Aorta (tissue), 5 donors: ENCODE results near the gene GPHN. TPM values are rescaled to one million over a fixed set of nuclear protein-coding genes. Genes with fewer than 3 reads are reported as not detected.

Source experiments
- ATAC-seq: fragments of 200-7000 bp; cut with Tn5 transposase; one replicate; pipeline ENCODE4 v1.9.1; 2022; ENCODE audit warnings: moderate library complexity; ENCODE audit not compliant: low FRiP score
- DNase-seq, 2 donors: peaks; one replicate each; pipeline ENCODE4 v3.0.0-alpha.2; 2020
- H3K27ac ChIP-seq, 2 donors: one replicate each; pipeline ENCODE4 v1.5.1; 2013; ENCODE audit warnings: low read length in 2 of 2, mild to moderate bottlenecking in 2 of 2, moderate library complexity in 2 of 2, control low read depth in 1 of 2, inconsistent platforms in 1 of 2, low read depth in 1 of 2
- H3K27me3 ChIP-seq, 2 donors: one replicate each; pipeline ENCODE4 v1.6.1; 2013; ENCODE audit warnings: control low read depth in 1 of 2, low read length in 1 of 2, mild to moderate bottlenecking in 1 of 2, moderate library complexity in 1 of 2; ENCODE audit not compliant: insufficient read depth in 2 of 2, control insufficient read depth in 1 of 2
- H3K36me3 ChIP-seq, 2 donors: one replicate each; pipeline ENCODE4 v1.6.1; 2013; ENCODE audit warnings: control low read depth in 1 of 2, low read length in 1 of 2, mild to moderate bottlenecking in 1 of 2; ENCODE audit not compliant: insufficient read depth in 2 of 2, control insufficient read depth in 1 of 2
- H3K4me1 ChIP-seq, 2 donors: one replicate each; pipeline ENCODE4 v1.6.1; 2013; ENCODE audit warnings: low read length in 2 of 2, control low read depth in 1 of 2, mild to moderate bottlenecking in 1 of 2, moderate library complexity in 1 of 2; ENCODE audit not compliant: insufficient read depth in 2 of 2, control insufficient read depth in 1 of 2
- H3K4me3 ChIP-seq, 2 donors: one replicate each; pipeline ENCODE4 v1.5.1; 2013; ENCODE audit warnings: low read length in 2 of 2, control low read depth in 1 of 2, mild to moderate bottlenecking in 1 of 2
- H3K9me3 ChIP-seq: one replicate; pipeline ENCODE4 v1.6.1; 2013; ENCODE audit warnings: mild to moderate bottlenecking, low read length; ENCODE audit not compliant: control insufficient read depth
- WGBS, 2 donors: extraction: QIAGEN DNeasy Blood & Tissue Kit; methylation state at CpG; one replicate each; pipeline ENCODE4 v1.1.7; 2013; 5-methylcytosine and 5-hydroxymethylcytosine counted together
- intact Hi-C, 2 donors: fragments of 100-400 bp; cut with DNase I; formaldehyde crosslinking; loops; one replicate each; pipeline versions ENCODE4 v1.14.2 to v1.15.0; 2022
- polyA plus RNA-seq, 2 donors: library from polyadenylated mRNA; stranded (reverse); fragments of 200-250 nt; gene quantifications; one replicate each; pipeline ENCODE4 v1.2.3, GENCODE V29; 2013
- total RNA-seq, 2 donors: library from RNA; stranded (reverse); fragmentation: NEBNext Ultra II Directional; extraction: Animal tissue kit (Norgen Biotek cat#: 25700); gene quantifications; one replicate each; pipeline ENCODE4 v1.2.1, GENCODE V29; 2021
- donor health status: healthy with polysubstance abuse.
- donor health status: Bipolar disorder and iron deficiency.
- donor health status: DM: no; HTN: no; CAD: no.
- donor health status: DM: no; HTN: no; CAD: no.
- donor health status: DM: yes; HTN: yes; CAD: no.

Gene GPHN
- total and polyA plus RNA-seq, 4 donors = 6.3 to 22.2 (median 14.4) TPM

DNA sequence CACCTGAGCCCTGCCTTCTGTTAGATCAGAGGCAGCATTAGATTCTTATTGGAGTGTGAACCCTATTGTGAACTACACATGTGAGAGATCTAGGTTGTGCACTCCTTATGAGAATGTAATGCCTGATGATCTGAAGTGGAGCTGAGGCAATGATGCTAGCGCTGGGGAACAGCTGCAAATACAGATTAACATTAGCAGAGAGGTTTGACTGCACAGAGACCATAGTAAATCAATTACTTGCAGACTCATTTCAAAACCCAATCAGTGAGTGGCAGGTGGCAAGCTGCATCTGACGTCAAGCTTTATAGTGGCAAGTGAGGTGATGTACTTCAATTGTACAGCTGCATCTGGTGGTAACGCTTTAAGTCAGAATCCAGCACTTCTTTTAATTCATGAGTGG is 141.6 kb downstream of the GPHN start:
- intact Hi-C loops = no loop called here
- Histone ChIP-seq H3K9me3 (no peaks in the 10 kb centered on the region), H3K4me1 (no peaks in the 10 kb centered on the region), H3K4me3 (no peak overlapping the region), H3K27ac (no peak overlapping the region), H3K36me3 (no peaks in the 10 kb centered on the region), H3K27me3 (no peaks in the 10 kb centered on the region)
- ATAC-seq (no peak), DNase-seq (no peak)
- WGBS, 2 donors = 91% methylated on average over 3 of the region's 3 CpGs

DNA sequence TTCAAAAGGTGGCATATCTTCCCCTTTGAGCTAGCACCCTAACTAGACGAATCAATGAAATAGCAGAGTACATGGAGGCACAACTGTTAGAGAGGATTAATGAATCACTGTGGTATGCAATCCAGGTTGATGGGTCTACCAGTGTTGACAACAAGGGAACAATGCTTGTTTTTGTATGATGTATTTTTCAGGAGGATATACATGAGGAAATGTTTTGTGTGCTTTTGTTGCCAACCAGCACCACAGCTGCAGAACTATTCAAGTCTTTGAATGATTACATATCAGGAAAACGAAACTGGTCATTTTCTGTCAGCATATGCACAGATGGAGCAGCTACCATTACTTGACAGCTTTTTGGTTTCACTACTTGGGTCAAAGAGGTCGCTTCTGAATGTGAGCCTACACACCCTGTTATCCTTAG is 142.6 kb downstream of the GPHN start:
- DNase-seq (no peak), ATAC-seq (no peak)
- intact Hi-C loops = no loop called here
- H3K9me3 ChIP-seq = no peaks in the 10 kb centered on the region
- H3K4me3 ChIP-seq = no peak overlapping the region
- H3K27me3 ChIP-seq = no peaks in the 10 kb centered on the region
- H3K4me1 ChIP-seq = no peaks in the 10 kb centered on the region
- no peak overlapping the region for H3K27ac ChIP-seq
- H3K36me3 ChIP-seq = no peaks in the 10 kb centered on the region
- 77 to 89% methylated on average over 3 of the region's 3 CpGs for WGBS, 2 donors

DNA sequence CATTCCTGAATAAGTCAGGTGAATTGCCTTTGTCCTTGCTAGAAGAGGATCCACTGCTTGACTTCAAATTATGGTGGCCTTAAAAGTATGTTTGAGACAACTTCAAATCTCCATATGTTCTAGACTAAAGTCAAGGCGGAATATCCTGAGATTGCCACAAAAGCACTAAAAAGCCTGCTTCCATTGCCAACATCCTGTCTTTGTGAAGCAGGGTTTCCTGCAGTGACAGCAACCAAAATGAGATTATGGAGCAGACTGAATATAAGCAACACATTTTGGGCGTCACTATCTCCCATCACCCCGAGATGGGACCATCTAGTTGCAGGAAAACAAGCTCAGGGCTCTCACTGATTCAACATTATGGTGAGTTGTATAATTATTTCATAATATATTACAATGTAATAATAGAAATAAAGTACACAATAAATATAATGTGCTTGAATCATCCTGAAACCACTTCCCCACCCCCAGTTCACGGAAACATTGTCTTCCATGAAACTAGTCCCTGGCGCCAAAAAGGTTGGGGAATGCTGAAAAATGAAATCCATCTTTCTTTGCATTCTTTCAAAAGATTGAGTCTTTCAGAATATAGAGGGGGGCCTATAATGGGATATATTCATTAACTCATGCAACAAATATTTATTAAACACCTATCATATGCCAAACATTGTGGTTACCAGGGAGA is 143.7 kb downstream of the GPHN start:
- DNase-seq = no peak
- 94 to 95% methylated on average over 5 of the region's 5 CpGs for WGBS, 2 donors
- intact Hi-C loops = no loop called here
- H3K4me3 ChIP-seq = no peak overlapping the region
- ATAC-seq = no peak
- H3K4me1 ChIP-seq = no peaks in the 10 kb centered on the region
- no peaks in the 10 kb centered on the region for H3K27me3 ChIP-seq
- no peaks in the 10 kb centered on the region for H3K9me3 ChIP-seq
- no peaks in the 10 kb centered on the region for H3K36me3 ChIP-seq
- H3K27ac ChIP-seq = no peak overlapping the region

DNA sequence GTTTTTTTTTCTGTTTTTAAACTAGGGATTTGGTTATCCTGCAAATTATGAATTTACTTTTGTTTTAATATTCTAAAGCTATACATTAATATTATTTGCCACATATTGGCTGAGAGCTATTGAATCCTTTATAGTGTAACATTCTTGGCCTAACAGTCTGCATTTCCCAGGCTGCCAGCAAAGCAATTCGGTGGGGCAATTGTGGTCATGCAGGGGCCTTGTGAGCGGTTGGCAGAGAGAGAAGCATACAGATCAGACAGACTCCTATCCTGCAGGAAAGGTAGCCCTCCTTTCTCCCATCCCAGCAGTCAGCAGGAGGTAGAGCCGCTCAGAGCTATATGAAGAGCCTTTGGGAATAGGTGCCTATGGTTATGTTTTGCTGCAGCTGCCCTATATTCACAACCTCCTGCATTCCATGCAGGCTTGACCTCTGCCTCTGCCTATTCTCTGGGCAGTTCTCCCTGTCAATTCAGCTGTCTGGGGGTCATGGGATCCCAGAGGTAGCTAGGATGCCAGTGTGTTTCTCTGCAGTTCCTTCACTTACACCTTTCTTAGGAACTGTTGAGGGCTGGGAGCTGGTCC is 144.7 kb downstream of the GPHN start:
- Histone ChIP-seq H3K4me1 (no peaks in the 10 kb centered on the region), H3K27me3 (no peaks in the 10 kb centered on the region), H3K4me3 (no peak overlapping the region), H3K9me3 (no peaks in the 10 kb centered on the region), H3K36me3 (no peaks in the 10 kb centered on the region), H3K27ac (no peak overlapping the region)
- WGBS, 2 donors = 76 to 79% methylated on average over 3 of the region's 3 CpGs
- ATAC-seq (no peak), DNase-seq (no peak)
- intact Hi-C loops = no loop called here

DNA sequence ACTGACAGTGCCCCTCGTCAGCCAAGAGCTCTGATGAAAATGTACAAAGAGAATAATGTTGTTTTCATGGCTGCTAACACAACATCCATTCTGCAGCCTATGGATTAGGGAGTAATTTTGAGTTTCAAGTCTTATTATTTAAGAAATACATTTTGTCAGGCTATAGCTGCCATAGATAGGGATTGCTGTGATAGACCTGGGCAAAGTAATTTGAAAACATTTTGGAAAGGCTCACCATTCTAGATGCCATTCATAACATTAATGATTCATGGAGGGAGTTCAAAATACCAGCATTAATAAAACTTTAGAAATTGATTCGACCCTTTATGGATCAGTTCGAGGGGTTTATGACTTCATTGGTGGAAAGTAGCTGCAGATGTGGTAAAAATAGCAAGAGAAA is 149.8 kb downstream of the GPHN start:
- no peak overlapping the region for H3K4me3 ChIP-seq
- intact Hi-C loops = no loop called here
- WGBS, 2 donors = 91 to 95% methylated on average over 3 of the region's 3 CpGs
- H3K36me3 ChIP-seq = no peaks in the 10 kb centered on the region
- H3K4me1 ChIP-seq = no peaks in the 10 kb centered on the region
- DNase-seq = no peak
- ATAC-seq = no peak
- no peaks in the 10 kb centered on the region for H3K9me3 ChIP-seq
- H3K27me3 ChIP-seq = no peaks in the 10 kb centered on the region
- H3K27ac ChIP-seq = no peak overlapping the region

DNA sequence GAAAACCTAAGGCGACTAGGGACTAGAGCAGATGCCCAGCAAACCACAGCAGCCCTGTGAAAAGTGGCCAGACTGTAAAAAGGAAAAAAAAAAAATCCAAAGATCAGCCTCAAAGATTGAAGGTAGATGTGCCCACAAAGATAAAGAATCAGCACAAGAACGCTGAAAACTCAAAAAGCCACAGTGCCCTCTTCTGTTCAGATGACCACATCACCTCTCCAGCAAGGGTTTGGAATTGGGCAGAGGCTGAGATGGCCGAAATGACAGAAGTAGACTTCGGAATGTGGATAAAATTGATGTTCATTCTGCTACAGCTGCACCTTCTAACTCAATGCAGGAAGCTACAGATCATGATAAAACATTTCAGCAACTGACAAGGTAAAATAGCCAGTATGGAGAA is 154.4 kb downstream of the GPHN start:
- no peak for ATAC-seq
- no peak overlapping the region for H3K4me3 ChIP-seq
- intact Hi-C loops = no loop called here

DNA sequence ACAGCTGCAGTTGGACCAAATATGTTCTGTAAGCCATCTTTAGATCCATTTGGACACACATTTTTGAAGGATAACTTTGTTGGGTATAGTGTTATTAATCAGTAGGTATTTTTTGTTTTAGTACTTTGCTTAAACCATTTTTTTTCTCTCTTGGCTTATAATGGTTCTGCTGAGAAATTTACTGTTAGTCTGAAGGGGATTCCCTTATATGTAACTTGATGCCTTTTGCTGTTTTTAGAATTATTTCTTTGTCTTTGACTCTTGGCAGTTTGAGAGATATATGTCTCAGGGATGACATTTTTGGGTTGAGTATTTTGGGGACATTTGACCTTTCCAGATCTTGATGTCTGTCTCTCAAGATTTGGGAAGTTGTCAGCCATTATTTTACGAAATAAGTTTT is 169.8 kb downstream of the GPHN start:
- Histone ChIP-seq H3K4me1 (no peaks in the 10 kb centered on the region), H3K9me3 (peaks cover 3% of the 10 kb centered on the region), H3K36me3 (peaks cover 0 to 1% of the 10 kb centered on the region in 2 donors), H3K27me3 (no peaks in the 10 kb centered on the region), H3K4me3 (no peak overlapping the region), H3K27ac (no peak overlapping the region)
- WGBS, 2 donors = 97 to 100% methylated on average over 1 of the region's 1 CpG
- intact Hi-C loops = no loop called here
- ATAC-seq = no peak
- DNase-seq = no peak

More for the DNA sequence above, 154.4 kb downstream of the GPHN start:
- Histone ChIP-seq H3K36me3 (no peaks in the 10 kb centered on the region), H3K4me1 (no peaks in the 10 kb centered on the region), H3K9me3 (no peaks in the 10 kb centered on the region), H3K27ac (no peak overlapping the region), H3K27me3 (no peaks in the 10 kb centered on the region)
- WGBS, 2 donors = 65 to 71% methylated on average over 4 of the region's 4 CpGs
- DNase-seq = no peak

DNA sequence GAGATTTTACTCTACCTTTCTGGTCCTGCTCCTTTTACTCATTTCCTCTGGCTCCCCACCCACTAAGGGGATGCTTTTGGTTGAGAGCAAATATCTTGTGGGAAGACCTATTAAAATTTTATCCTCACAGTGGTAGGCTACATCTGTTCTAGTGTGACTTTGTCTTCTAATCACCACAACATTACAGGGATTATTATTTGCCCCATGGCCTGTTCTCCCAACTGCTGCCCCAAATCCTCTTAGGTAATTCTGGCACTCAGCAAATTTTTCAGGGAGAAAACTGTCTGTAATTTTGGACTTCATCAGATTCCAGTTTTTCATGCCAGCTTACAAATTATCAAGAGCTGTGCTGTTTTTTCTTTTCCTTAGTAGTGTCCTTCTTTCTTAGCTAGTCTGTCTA is 172.3 kb downstream of the GPHN start:
- no peaks in the 10 kb centered on the region for H3K27me3 ChIP-seq
- H3K36me3 ChIP-seq = peaks cover 0 to 1% of the 10 kb centered on the region in 2 donors
- DNase-seq (no peak), ATAC-seq (no peak)
- peaks cover 3% of the 10 kb centered on the region for H3K9me3 ChIP-seq
- no peak overlapping the region for H3K27ac ChIP-seq
- H3K4me3 ChIP-seq = no peak overlapping the region
- no peaks in the 10 kb centered on the region for H3K4me1 ChIP-seq
- intact Hi-C loops = no loop called here

DNA sequence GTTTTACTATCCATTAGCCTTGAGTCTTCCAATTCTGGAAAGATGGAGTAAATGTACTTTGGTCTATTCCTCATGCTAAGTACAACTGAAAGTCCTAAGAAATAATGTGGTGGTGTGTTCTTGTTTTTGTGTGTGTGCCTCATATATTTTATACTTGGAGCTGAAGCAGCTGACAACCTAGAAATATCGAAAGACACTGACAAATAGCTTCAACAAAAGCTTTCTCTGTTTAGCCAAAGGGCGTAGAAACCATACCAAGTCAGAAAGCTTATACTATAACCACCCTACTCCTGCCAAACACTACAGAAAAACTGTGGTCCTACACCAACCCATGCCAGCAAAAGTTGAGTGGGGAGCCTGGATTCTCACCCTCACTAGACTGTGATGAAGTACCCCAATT is 188.4 kb downstream of the GPHN start:
- Histone ChIP-seq H3K27me3 (no peaks in the 10 kb centered on the region), H3K9me3 (no peaks in the 10 kb centered on the region), H3K4me1 (no peaks in the 10 kb centered on the region), H3K36me3 (no peaks in the 10 kb centered on the region), H3K4me3 (no peak overlapping the region), H3K27ac (no peak overlapping the region)
- intact Hi-C loops = no loop called here
- no peak for DNase-seq
- WGBS, 2 donors = 75 to 76% methylated on average over 2 of the region's 2 CpGs
- no peak for ATAC-seq
